ENCODE data around the gene PDCD6IP.

DNA sequence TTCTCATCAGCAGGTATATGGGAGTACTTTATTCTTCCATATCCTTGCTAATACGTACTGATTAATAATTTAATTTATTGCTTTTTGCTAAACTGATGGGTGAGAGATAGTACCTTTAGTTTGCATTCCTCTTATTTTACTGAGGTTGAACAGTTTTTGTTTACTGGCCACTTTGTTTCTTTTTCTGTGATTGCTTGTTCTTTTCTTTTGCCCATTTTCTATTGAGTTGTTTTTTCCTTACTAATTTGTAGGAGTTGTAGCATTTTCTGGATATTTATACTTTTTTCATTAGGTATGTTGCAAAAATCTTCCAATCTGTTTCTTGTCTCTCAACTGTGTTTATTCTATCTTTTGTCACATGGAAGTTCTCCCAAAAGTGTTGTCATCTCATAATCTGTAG lies 4.8 kb downstream of the PDCD6IP start:
- no peak for TF ChIP-seq EZH2 (IDR thresholded peaks at IDR 0.05; ENCODE audit: low read length, missing control alignments)
- no peak for TF ChIP-seq CTCF (conservative IDR thresholded peaks at IDR 0.05 in 1 of 2, IDR thresholded peaks at IDR 0.05 in 1 of 2; ENCODE audit: low read depth in 1 of 2, low read length in 2 of 2)
